ENCODE results near the gene FBXO46. TPM values are rescaled to one million over a fixed set of nuclear protein-coding genes. Genes with fewer than 3 reads are reported as not detected.
A peak's percentile ranks its signal among the peaks of the same experiment; 100 is the strongest.

Gene FBXO46
- total and polyA plus RNA-seq, 2 of the 13 experiments (the other 11 are each of a cell fraction or from before 2014, with no cell fraction given) = 6.2 to 6.4 TPM

DNA sequence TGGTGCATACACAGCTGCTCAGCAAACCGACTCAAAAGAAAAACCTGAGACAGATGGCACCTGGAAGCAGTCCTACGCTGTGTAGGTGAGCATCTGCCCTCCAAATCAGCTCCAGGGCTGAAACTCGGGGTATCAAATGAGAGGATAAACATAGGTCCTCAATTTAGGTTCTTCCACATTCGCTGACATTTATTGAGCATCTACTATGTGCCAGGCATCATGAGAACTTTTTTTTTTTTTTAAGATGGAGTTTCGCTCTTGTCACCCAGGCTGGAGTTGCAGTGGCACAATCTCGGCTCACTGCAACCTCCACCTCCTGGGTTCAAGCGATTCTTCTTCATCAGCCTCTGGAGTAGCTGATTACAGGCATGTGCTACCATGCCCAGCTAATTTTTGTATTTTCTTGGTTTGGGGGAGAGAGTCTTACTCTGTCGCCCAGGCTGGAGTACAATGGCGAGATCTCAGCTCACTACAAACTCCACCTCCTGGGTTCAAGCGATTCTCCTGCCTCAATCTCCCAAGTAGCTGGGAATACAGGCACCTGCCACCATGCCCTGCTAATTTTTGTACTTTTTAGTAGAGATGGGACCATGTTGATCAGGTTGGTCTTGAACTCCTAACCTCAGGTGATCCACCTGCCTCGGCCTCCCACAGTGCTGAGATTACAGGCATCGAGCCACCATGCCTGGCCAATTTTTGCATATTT lies 24.8 kb downstream of the FBXO46 start (continued):
- TF ChIP-seq, protein P1, sequence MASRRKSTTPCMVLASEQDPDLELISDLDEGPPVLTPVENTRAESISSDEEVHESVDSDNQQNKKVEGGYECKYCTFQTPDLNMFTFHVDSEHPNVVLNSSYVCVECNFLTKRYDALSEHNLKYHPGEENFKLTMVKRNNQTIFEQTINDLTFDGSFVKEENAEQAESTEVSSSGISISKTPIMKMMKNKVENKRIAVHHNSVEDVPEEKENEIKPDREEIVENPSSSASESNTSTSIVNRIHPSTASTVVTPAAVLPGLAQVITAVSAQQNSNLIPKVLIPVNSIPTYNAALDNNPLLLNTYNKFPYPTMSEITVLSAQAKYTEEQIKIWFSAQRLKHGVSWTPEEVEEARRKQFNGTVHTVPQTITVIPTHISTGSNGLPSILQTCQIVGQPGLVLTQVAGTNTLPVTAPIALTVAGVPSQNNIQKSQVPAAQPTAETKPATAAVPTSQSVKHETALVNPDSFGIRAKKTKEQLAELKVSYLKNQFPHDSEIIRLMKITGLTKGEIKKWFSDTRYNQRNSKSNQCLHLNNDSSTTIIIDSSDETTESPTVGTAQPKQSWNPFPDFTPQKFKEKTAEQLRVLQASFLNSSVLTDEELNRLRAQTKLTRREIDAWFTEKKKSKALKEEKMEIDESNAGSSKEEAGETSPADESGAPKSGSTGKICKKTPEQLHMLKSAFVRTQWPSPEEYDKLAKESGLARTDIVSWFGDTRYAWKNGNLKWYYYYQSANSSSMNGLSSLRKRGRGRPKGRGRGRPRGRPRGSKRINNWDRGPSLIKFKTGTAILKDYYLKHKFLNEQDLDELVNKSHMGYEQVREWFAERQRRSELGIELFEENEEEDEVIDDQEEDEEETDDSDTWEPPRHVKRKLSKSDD (CRISPR knock-in tag; IDR thresholded peaks at IDR 0.05; ENCODE audit: low read depth) = no peak
- no peak for TF ChIP-seq ZNF878 (CRISPR knock-in tag; IDR thresholded peaks at IDR 0.05)
- TF ChIP-seq HIVEP1 (CRISPR knock-in tag; IDR thresholded peaks at IDR 0.05) = no peak

DNA sequence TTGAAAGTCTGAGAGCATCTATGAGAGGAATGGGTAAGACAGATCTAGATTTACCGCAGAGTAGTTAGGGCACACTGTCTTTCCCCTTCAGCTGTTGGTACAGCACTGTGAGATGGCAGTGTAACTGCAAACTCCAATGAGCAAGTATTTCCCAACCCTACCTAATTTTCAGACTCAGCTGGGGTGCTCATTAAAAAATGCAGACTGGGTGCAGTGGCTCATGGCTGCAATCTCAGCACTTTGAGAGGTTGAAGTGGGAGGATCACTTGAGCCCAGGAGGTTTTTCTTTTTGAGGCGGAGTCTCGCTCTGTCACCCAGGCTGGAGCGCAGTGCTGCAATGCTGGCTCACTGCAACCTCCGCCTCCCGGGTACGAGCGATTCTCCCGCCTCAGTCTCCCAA lies 25.6 kb downstream of the FBXO46 start:
- peak; percentile 9 for TF ChIP-seq AGO2 (optimal IDR thresholded peaks at IDR 0.05; ENCODE audit: low read depth, low read length)
- TF ChIP-seq, protein P2, sequence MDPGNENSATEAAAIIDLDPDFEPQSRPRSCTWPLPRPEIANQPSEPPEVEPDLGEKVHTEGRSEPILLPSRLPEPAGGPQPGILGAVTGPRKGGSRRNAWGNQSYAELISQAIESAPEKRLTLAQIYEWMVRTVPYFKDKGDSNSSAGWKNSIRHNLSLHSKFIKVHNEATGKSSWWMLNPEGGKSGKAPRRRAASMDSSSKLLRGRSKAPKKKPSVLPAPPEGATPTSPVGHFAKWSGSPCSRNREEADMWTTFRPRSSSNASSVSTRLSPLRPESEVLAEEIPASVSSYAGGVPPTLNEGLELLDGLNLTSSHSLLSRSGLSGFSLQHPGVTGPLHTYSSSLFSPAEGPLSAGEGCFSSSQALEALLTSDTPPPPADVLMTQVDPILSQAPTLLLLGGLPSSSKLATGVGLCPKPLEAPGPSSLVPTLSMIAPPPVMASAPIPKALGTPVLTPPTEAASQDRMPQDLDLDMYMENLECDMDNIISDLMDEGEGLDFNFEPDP (CRISPR knock-in tag; conservative IDR thresholded peaks at IDR 0.05) = no peak
- intact Hi-C loops (cut with micrococcal nuclease; ENCODE audit: unreplicated experiment) (no loop called here), in situ Hi-C loops (cut with HindIII; ENCODE audit: extremely low pct_ligation_motif_present, low pct_unique_long_range_greater_than_20kb) (no loop called here)
- Histone ChIP-seq H3K27me3 (ENCODE audit: control insufficient read depth in 1 of 2, insufficient read depth in 2 of 2, low read length in 2 of 2) (no peaks in the 10 kb centered on the region), H3K9me3 (ENCODE audit: low read length) (no peaks in the 10 kb centered on the region), H2AFZ (ENCODE audit: low read length) (no peak overlapping the region), H3K4me1 (ENCODE audit: insufficient read depth, low read length) (no peaks in the 10 kb centered on the region), H3K79me2 (ENCODE audit: insufficient read depth, low read length) (no peaks in the 10 kb centered on the region), H3K9ac (ENCODE audit: insufficient read depth, low read depth, low read length) (no peak overlapping the region), H3K27ac (ENCODE audit: extremely low read length, insufficient read depth, low read length) (no peak overlapping the region), H3K36me3 (replicated peaks in 1 of 2; ENCODE audit: control insufficient read depth in 1 of 2, insufficient read depth in 2 of 2, low read length in 2 of 2) (peaks cover 7 to 12% of the 10 kb centered on the region in 2 experiments; a peak in 4 of 5 replicates), H3K4me3 (replicated peaks in 1 of 3; ENCODE audit: insufficient read depth in 1 of 3, low read depth in 2 of 3, low read length in 3 of 3) (no peak overlapping the region), H3K4me2 (ENCODE audit: low read depth, low read length) (no peak overlapping the region), H4K20me1 (ENCODE audit: insufficient read depth, low read length) (no peaks in the 10 kb centered on the region)
- POLR2A ChIA-PET = interaction anchor here (4.9 kb wide), 1 partner anchor 12 kb away, joined by 24 read pairs; no protein-coding TSS in a partner anchor
- 87% methylated on average over 9 of the region's 9 CpGs for WGBS (ENCODE audit: low lambda C conversion rate)
- CTCF ChIA-PET (ENCODE audit: low intra/inter-chr PET ratio, low total read pairs) = no interaction called here
- no TSS peak for BruUV-seq (replicated peaks)
- no peak for DNase-seq (ENCODE audit: low spot score)
- no peak for ATAC-seq
- FAIRE-seq = no peak
